GM21717 (cell line): ENCODE data around the gene CIRBP.
"Not testable (repeated sequence)": the region's sequence is repeated elsewhere in the genome, so short reads cannot be mapped to it uniquely, and the experiment has no call there.

Experiments used
- ATAC-seq: cut with Tn5 transposase; IDR thresholded peaks from one replicate; pipeline ENCODE4 v1.9.1; 2021; ENCODE audit warnings: mild to moderate bottlenecking, moderate library complexity; ENCODE audit not compliant: unreplicated experiment

Gene CIRBP

DNA sequence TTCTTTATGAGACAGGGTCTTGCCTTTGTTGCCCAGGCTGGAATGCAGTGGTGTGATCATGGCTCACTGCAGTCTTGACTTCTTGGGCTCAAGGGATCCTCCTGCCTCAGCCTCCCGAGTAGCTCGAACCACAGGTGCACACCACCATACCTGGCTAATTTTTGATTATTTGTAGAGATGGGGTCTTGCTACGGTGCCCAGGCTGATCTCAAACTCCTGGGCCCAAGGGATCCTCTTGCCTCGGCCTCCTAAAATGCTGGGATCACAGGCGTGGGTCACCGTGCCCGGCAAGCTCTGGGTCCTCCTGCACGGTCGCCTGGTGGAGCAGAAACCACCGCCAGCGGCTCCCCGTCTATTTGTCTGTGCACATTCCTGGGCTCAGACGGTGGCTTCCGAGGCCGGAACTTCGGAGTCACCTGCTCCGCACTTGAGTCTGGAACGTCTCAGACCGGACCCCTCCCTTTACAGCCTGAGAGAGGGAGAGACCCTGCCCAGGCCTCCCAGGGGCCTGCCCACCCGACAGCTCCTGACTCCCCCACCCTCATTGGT is 38.7 kb downstream of the CIRBP start:
- no peak for ATAC-seq

DNA sequence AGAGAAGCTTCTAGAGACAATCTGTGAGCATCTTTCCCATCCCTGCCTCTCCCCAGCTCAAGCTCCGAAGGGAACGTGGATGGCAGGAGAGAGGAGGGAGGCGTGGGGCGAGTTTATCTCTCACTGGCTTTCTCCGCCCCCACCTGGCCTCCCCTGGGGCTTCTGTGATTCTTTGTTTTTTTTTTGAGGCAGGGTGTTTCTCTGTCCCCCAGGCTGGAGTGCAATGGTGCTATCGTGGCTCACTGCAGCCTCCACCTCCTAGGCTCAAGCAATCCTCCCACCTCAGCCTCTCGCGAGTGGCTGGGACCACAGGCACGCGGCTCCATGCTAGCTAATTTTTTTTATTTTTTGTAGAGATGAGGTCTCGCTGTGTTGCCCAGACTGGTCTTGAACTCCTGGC is 39.6 kb downstream of the CIRBP start:
- ATAC-seq, result no peak

DNA sequence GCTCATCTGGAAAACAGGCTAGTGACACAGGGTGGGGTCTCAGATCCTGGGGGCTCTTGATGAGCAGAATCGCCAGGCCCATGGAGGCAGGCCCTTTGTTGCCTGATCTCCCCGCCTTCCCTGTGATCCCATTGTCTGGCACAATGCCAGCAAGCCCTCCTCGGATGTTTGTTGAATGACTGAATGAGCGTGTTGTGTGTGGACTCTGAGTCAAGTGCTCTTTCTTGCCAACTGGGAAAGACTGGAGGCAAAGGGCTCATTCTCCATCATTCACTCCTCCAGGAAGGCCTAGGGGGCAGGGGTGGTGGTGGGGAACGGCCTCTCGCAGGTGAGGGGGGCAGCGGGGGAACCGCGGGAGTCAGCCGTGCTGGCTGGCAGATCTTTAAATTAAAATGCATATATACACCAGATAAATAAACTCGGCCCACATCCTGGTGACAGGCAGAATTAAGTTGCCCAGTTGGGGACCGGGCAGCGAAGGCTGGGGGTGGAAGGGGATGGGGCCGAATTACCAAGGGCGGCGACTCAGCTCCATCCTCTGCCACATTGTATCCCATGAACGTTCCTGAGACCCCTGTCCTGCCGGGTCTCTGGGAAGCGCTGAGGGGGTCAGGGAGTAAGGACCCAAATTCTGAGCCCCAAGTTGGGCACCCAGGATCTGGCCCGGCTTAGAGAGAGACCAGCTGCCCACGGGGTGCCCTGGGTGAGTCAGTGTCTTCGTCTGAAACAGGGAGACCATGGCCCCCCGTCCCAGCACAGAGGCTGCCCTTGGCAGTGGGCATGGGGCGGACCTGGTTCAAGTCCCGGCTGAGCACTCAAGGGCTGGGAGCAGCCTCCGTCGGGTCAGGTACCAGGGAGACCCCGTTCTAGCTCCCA is 41.1 kb downstream of the CIRBP start:
- ATAC-seq, result no peak

DNA sequence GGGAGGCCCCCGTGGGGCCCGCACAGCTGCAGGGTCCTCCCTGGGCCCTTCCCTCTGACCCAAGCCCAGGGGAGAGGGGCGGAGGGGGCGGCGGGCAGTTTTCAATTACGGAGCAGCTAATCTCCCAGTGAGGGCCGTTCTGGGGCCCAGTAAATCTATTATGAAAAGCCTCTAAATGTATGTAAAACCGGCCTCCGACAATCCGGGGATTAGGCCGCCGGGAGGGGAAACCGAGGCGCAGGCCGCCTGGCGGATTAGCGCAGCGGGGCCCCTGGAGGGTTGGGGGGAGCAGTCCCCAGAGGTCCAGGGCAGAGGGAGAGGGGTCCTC is 41.7 kb downstream of the CIRBP start:
- ATAC-seq, result no peak

DNA sequence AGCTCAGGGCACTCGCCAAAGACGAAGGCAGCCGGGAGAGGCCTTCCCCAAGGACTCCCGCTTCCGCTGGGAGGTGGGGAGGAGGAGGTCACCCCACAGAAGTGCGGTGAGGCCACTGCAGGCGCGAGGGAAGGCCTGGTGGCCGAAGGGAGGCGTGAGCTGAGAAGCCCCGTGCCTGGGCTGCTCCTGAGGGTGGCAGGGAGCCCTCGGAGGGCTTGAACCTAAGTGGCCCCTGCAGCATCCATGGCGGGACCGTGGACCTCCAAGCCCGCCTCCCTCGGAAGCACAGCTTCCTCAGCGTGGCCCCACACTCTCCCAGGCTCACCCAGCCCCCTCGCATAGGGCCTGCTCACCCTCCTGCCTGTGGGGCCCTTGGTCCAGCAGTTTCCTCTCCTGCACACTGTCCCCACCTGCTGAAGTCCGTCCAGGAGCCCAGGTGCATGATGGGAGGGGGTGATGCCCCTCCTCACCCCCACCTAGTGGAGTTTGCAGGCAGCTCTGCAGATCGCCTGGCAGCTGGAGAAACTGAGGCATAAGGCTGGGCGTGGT is 42.5 kb downstream of the CIRBP start:
- ATAC-seq, result no peak

DNA sequence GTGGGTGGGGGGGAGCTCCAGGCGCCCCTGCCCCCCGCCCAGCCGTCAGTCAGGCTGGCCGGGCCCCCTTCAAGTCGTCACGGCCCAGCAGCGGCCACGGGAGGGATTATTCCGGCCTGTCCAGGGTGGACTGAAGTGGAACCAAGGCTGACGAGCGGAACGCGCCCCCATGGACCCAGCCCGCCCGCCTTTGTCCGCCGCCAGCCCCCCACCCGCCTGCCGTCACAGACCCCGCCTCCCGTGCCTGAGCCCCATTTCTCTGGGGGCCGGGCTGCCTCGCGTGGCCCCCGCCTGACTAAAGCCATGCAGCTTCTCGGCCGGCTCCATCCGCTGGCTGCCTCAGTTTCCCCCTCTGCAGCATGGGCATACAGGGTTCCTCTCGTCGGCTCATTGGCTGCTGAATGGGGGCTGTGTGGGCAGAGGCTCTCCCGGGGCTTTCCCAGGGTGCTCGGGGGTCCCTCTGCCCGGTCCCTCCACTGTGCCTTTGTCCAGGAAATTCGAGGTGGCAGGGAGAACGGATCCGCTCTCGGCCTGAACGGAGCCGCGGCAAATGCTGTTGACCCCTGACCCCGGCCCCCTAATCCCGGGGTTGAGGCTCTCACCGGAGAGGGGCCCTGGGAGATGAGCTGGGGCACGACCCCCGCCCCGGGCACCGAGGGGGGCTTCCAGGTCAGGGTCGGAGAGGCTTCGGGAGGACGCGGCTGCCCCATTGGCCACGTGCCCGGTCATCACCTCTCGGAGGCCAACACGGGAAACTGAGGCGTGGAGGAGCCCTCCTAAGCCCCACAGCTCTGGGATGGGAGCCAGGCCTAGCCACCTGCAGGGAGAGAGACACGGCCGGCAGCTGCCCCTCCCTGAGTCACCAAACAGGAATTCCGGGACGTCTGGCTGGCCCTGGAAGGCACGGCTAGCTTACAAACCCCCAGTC is 43.9 kb downstream of the CIRBP start:
- no peak for ATAC-seq

DNA sequence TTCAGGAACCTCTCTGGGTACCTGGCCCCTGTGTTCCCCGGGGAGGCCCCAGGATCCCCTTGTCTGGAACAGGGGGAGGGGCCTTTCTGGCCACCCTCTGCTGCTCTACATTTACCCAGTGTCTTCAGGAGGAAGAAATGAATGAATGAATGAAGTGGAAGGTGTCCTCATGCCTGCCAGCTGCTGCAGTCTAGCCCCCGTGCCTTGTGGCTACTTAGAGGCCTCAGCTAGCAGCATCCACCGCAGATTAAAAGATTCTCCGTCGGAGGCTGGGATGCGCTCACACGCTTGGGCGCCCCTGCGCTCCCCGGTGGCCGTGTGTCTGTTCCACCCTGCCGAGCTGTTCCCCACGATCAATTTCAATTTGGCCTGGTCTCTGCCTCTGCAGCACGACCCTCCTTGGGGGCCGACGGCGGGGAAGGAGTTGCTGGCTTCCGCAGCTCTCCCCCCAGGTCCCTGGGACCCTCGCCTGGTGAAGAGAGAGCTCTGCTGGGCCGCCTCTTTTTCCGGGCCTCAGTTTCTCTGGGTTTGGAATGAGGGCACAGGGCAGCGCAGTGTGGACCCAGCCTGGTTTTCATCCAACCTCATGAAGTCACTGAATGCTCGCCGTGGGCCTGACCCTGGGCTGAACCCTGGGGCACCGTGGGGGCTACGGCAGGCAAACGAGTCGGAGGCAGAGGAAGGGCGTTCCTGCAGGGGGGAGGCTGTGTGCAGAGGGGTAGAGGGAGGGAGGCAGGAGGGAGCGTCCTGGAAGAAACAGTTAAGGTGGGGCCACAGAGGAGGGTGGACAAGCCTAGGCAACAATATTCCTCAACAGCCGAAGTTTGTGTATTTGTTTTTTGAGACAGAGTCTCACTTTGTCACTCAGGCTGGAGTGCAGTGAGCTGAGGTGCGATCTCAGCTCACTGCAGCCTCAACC is 44.8 kb downstream of the CIRBP start:
- no peak for ATAC-seq

DNA sequence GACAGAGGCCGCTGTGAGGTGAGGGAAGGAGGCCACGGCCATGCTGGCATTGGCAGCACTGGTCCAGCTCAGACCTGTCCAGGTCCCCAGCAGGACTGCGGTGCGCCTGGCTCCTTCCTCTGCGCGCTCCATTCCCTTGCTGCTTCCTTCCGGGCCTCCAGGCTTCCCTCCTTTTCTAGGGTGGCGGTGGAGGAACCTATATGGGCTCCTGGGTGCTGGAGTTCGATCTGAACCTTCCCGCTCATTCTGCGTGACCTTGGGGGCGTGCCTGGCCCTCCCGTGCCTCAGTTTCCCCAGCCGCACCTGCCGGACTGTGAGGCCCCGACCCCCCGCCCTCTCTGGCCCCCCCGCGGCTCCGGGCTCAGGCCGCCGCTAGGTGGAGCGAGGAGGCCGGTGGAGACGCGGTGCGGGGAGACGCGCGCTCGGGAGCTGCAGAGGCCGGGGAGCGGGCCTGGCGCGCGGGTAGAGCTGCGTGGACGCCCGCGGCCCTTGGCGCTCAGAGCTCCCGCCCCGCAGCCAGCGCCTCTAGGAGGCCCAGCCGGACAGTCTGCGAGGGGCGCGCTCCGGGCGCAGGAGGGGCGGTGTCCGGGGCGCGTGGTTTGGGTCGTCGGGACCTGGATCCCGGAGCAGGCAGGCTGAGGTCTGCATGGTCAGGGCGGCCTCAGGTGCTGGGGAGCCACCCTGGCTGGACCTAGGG is 46.5 kb downstream of the CIRBP start:
- no peak for ATAC-seq

DNA sequence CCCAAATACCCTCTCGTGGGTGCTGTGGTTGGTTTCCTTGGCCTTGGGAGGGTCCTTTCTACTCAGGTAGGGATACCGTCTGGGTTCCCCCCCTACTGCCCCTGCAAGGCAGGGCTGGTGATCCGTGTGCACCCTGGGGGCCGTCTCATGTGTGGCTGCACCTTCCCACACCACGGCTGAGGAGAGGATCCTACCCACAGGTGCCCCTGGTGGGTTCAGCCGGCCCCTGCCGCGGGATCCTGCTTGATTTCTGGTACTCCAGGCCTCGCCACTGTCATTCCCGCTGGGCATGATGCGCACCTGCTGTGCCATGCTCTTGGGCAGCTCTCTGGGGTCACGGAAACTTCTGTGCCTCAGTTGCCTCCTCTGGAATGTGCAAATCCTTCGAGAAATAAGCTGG is 47.3 kb downstream of the CIRBP start:
- no peak for ATAC-seq

DNA sequence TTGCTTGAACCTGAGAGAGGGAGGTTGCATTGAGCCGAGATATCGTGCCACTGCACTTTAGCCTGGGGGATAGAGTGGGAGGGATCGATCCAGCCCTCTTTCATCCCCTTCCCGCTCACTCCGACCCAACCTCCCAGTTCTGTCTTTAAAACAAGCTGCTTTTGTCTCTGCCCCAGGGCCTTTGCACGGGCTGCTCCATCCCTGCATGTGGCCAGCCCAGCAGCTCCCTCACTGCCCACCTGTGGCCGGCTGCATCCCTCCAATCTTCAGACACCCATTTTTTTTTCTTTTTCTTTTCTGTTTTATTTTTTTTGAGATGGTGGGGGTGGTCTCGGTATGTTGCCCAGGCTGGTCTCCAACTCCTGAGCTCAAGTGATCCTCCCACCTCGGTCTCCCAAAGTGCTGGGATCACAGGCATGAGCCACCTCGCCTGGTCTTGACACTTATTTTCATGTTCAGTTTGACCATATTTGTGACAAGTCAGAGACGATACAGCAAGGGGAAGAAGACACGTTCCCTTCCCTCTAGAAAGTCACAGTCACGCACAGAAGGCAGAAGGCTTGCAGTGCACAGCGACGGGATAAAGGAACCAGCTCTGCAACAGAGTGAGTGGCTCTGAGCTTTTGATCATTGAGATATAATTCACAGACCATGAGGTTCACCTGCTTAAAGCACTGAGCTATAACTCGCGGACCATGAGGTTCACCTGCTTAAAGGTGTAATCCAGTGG is 48.3 kb downstream of the CIRBP start:
- no peak for ATAC-seq

DNA sequence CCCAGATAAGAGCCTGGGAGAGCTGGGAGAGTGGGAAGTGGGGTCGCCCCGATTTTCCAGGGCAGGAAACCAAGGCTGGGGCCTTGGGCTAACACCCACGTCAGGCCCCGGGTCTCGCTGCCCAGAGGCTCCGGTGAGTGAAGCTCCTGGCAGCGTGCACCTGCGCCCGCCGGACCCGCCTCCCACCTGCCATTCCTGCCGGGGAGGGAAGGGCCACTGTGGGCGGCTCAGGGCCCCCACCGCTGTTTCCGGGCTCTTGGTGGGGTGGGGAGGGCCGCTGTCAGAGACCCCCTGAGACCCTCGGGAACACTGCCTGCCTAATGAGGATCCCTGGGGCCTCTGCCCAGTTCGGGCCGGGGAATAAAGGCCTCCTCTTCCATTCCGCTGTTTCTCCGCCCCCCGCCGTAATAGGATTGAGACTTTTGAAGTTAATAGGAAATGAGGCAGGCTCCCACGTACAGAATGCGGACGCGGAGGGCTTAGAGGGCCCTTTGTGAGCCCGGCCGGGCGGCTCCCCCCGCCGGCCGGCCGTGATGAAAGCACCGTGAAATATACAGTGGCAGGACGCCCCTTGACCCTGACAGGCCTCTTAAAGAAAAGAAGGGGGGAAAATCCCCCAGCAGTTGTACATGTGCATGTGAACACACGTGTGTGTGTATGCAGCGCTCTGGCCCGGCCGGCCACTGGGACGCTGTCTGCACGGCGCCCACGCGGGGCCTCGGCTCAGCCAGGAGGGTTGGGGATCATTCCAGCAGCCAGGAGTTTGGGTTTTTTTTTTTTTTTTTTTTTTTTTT is 49.7 kb downstream of the CIRBP start:
- ATAC-seq, result no peak

DNA sequence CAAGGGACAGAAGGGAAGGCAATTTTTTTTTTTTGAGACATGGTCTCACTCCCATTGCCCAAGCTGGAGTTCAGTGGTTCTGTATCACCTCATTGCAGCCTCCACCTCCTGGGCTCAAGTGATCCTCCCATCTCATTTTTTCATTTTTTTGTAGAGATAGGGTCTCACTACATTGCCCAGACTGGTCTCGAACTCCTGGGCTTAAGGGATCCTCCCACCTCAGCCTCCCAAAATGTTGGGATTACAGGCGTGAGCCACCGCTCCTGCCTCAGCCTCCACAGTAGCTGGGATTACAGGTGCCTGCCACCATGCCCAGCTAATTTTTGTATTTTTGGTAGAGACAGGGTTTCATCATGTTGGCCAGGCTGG is 51.1 kb downstream of the CIRBP start:
- ATAC-seq, result not testable (repeated sequence)

DNA sequence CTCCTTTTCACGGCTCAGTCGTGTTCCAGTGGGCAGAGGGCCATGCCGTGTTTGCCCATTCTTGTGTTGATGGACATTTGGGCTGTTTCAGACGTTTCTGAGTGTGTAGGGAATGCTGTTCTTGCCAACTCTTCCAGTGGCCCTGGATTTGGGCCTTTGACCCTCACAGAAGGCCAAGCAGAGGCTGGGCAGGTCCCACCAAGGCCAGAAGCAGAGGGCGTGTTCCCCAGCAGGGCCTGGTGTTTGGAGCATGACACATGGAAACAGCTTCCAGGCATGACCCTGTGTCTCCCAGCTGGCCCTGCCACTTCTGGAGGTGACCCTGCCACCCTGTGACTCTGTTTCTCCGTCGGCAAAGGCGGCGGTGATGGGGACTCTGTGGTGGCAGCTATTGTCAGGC is 52.4 kb downstream of the CIRBP start:
- no peak for ATAC-seq

DNA sequence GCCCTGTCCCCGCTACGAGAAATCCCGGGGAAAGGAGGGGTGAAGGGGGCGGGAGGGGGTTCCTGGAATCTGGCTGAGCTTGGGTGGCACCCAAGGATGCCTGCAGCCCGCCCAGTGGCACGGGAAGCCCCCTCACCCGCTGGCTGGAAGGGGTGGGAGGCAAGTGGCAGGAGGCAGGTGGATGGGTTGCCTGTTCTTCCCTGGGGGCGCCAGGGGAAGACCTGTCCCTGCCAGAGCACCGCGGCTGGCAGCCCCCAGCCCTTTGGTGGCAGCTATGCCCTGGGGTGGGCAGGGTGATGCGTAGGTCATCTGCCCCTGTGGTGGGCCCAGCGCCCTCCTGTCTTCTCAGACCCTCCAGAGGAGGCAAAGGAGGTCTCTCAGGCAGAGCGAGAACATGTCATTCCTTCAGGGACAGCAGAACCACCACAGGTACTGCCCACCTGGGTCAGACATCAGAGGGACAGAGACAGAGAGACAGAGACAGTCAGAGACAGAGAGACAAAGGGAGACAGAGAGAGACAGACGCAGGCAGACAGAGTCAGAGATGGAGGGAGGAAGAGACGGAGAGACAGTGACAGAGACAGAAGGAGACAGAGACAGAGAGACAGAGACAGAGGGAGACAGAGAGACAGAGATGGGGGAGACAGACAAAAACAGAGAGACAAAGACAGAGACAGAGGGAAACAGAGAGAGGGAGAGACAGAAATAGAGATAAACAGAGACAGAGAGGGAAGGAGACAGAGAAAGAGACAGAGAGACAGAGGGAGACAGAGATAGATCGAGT is 53.3 kb downstream of the CIRBP start:
- ATAC-seq, result no peak

DNA sequence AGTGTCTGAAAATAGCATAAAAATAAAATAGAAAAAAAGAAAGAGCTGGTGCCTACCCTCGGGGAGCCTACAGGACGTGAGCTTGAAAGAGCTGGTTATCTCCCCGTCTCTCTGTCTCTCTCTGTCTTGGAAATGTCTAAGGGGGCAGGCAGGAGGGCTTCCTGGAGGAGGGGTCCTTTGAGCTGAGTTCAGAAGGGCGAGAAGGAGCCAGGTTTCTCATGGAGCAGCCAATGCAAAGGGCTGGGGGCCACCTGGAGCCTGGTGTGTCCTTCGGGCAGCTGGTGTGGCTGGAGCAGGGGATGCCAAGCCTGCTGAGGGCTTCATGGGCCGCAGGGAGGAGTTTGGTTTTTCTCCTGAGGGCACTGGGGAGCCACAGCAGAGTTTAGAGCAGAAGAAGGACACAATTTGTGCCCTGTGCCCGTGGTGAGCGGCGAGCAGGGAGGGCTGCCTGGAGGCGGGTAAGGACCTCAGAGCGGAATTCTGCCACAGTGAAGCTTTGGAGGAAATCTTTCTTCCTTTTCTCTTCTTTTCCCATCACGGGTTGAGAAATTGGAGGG is 55.2 kb downstream of the CIRBP start:
- ATAC-seq, result no peak
